K562 (cell line): Measurements from ENCODE around the gene UBQLNL. TPM values are rescaled to one million over a fixed set of nuclear protein-coding genes. Genes with fewer than 3 reads are reported as not detected.

ENCODE experiments used
- ADNP ChIP-seq: fragments of 200-800 bp; sonication (Bioruptor generic); IDR thresholded peaks from 2 replicates; pipeline ENCODE4 v1.6.1; 2016; ENCODE audit warnings: missing genetic modification characterization, missing compliant biosample characterization
- ARID3A ChIP-seq: IDR thresholded peaks from 2 replicates; pipeline ENCODE4 v1.6.1; 2012; ENCODE audit warnings: low read depth, low read length, improper control_type of control experiment, borderline replicate concordance
- ATF3 ChIP-seq, 2 experiments: fragments of 450-650 bp in 1 of 2; sonication (generic) in 1 of 2; formaldehyde crosslinking in 1 of 2; IDR thresholded peaks in 1 of 2; conservative IDR thresholded peaks in 1 of 2; 2 replicates each; pipeline versions ENCODE4 v1.6.1 to v1.8.1; 2016 to 2023; ENCODE audit warnings: mild to moderate bottlenecking in 2 of 2, moderate library complexity in 2 of 2, inconsistent platforms in 1 of 2, missing genetic modification reagents in 1 of 2
- BRCA1 ChIP-seq, 2 experiments: fragments of 450-650 bp in 1 of 2; sonication (generic) in 1 of 2; formaldehyde crosslinking in 1 of 2; IDR thresholded peaks; 2 replicates each; pipeline versions ENCODE4 v1.5.0 to v1.6.1; 2017 to 2020; ENCODE audit warnings: mild to moderate bottlenecking in 1 of 2, missing genetic modification reagents in 1 of 2
- CBX3 ChIP-seq, 2 experiments: IDR thresholded peaks; 1 replicate in 1 of 2; 2 replicates in 1 of 2; pipeline ENCODE4 v1.6.1; 2012; ENCODE audit warnings: inconsistent platforms in 2 of 2, low read length in 2 of 2, borderline replicate concordance in 1 of 2, control low read depth in 1 of 2
- CREB5 ChIP-seq: fragments of 250-450 bp; sonication (Bioruptor Pico); IDR thresholded peaks from 2 replicates; pipeline ENCODE4 v1.5.0; 2020; ENCODE audit warnings: mild to moderate bottlenecking
- ETS2 ChIP-seq: IDR thresholded peaks from 2 replicates; pipeline ENCODE4 v1.6.1; 2016; ENCODE audit warnings: borderline replicate concordance, missing genetic modification characterization, mild to moderate bottlenecking, moderate library complexity, missing compliant biosample characterization; ENCODE audit not compliant: poor library complexity, severe bottlenecking
- FOSL1 ChIP-seq: fragments of 200-800 bp; sonication (Bioruptor generic); conservative IDR thresholded peaks from 2 replicates; pipeline ENCODE4 v1.6.1; 2016; ENCODE audit warnings: missing genetic modification characterization, missing compliant biosample characterization
- HINFP ChIP-seq: fragments of 450-650 bp; conservative IDR thresholded peaks from 2 replicates; pipeline ENCODE4 v1.6.1; 2016; ENCODE audit warnings: missing genetic modification characterization, low read depth, mild to moderate bottlenecking, control low read depth, missing compliant biosample characterization
- HMG20A ChIP-seq: fragments of 450-650 bp; formaldehyde crosslinking; conservative IDR thresholded peaks from 2 replicates; pipeline ENCODE4 v1.4.0; 2020; ENCODE audit warnings: mild to moderate bottlenecking, mixed read lengths
- HNRNPLL ChIP-seq: fragments of 200-400 bp; formaldehyde crosslinking; IDR thresholded peaks from 2 replicates; pipeline ENCODE4 v1.6.1; 2017; ENCODE audit warnings: low read length, low read depth, mild to moderate bottlenecking; ENCODE audit not compliant: poor library complexity, severe bottlenecking
- MAX ChIP-seq: sonication (generic); formaldehyde crosslinking; IDR thresholded peaks from 2 replicates; pipeline ENCODE4 v1.9.0; 2022; ENCODE audit warnings: mild to moderate bottlenecking, missing genetic modification reagents
- NFRKB ChIP-seq: fragments of 450-650 bp; IDR thresholded peaks from 2 replicates; pipeline ENCODE4 v1.6.1; 2016; ENCODE audit warnings: low read depth
- PML ChIP-seq: IDR thresholded peaks from 2 replicates; pipeline ENCODE4 v1.6.1; 2012; ENCODE audit warnings: low read length, inconsistent platforms
- RBM25 ChIP-seq: fragments of 200-400 bp; formaldehyde crosslinking; IDR thresholded peaks from 2 replicates; pipeline ENCODE4 v1.6.1; 2018; ENCODE audit warnings: low read length, low read depth, moderate library complexity; ENCODE audit not compliant: severe bottlenecking
- SRSF9 ChIP-seq: fragments of 200-400 bp; formaldehyde crosslinking; IDR thresholded peaks from 2 replicates; pipeline ENCODE4 v1.6.1; 2017; ENCODE audit warnings: low read depth, low read length, borderline replicate concordance
- TFAM ChIP-seq: fragments of 250-450 bp; sonication (Bioruptor Pico); conservative IDR thresholded peaks from 2 replicates; pipeline ENCODE4 v1.5.0; 2021; ENCODE audit warnings: mild to moderate bottlenecking, moderate library complexity
- U2AF2 ChIP-seq: fragments of 200-400 bp; formaldehyde crosslinking; optimal IDR thresholded peaks from 2 replicates; pipeline ENCODE3; 2017; ENCODE audit warnings: low read depth, mild to moderate bottlenecking, low read length
- ZBTB7A ChIP-seq: IDR thresholded peaks from 2 replicates; pipeline ENCODE4 v1.6.1; 2011; ENCODE audit warnings: low read depth, mild to moderate bottlenecking, low read length, moderate library complexity, borderline replicate concordance; ENCODE audit not compliant: control insufficient read depth
- ZKSCAN3 ChIP-seq: fragments of 250-450 bp; sonication (Bioruptor Pico); IDR thresholded peaks from 2 replicates; pipeline ENCODE4 v1.4.0; 2020
- ZSCAN29 ChIP-seq: fragments of 450-650 bp; IDR thresholded peaks from 2 replicates; pipeline ENCODE4 v1.6.1; 2017
- polyA plus RNA-seq, 8 experiments: library from polyadenylated mRNA; depleted of rRNA in 4 of 8; stranded (reverse) in 5 of 8; unstranded in 3 of 8; fragments of >200 nt; fragmentation: Nextera tagmentation in 2 of 8; fragmentation: Illumina TruSeq in 1 of 8; extraction: Ambion mirVana in 2 of 8; extraction: Trizol in 1 of 8; gene quantifications; 2 replicates each; pipeline versions ENCODE4 v1.2.1 to v1.2.3, GENCODE V29; 2011 to 2014; ENCODE audit warnings: inconsistent platforms in 1 of 8, missing spikeins in 1 of 8
- total RNA-seq, 7 experiments: library from RNA; depleted of rRNA in 6 of 7; stranded (reverse); fragments of >200 nt in 6 of 7; fragmentation: Illumina TruSeq in 2 of 7; extraction: Trizol in 2 of 7; gene quantifications; 2 replicates each; pipeline versions ENCODE4 v1.2.1 to v1.2.3, GENCODE V29; 2011 to 2021; ENCODE audit warnings: low replicate concordance in 1 of 7

The UBQLNL gene
- total and polyA plus RNA-seq, 9 of the 15 experiments (the other 6 are each of a cell fraction or from before 2014, with no cell fraction given): 0.07 to 0.27 (median 0.14) TPM

- TF ChIP-seq U2AF2 (no peak), ADNP (tag) (no peak), ARID3A (no peak), RBM25 (peak; percentile 94), MAX (no peak), ETS2 (tag) (no peak), ZKSCAN3 (CRISPR knock-in tag) (no peak), HMG20A (CRISPR knock-in tag) (no peak), HNRNPLL (no peak), BRCA1 (IDR thresholded peaks at IDR 0.05) (no peak), BRCA1 (CRISPR knock-in tag; IDR thresholded peaks at IDR 0.05) (no peak), SRSF9 (no peak), ZBTB7A (no peak), NFRKB (peak; percentile 68; the same call in 1 of the 2 replicates), ATF3 (IDR thresholded peaks at IDR 0.05) (peak; percentile 38; the same call in 1 of the 2 replicates), ATF3 (CRISPR knock-in tag; conservative IDR thresholded peaks at IDR 0.05) (no peak), CREB5 (CRISPR knock-in tag) (0 out of 2 replicates have a peak, but pooled peaks have one; percentile 23), CBX3 (IDR thresholded peaks at IDR 0.05; ENCODE audit: borderline replicate concordance in 1 of 2, low read length in 2 of 2) (no peak), PML (peak; percentile 94), HINFP (no peak), TFAM (CRISPR knock-in tag) (no peak), ZSCAN29 (no peak), FOSL1 (tag) (peak; percentile 48; the same call in 1 of the 2 replicates)
Measured at GRCh38 chr11:5505363-5506048, 11.0 kb downstream of the UBQLNL start (continued).
